H1 (cell line): Measurements from ENCODE around the gene C1QL1. TPM values are rescaled to one million over a fixed set of nuclear protein-coding genes. Genes with fewer than 3 reads are reported as not detected.

ENCODE experiments used
- CHD7 ChIP-seq: fragments of 300-600 bp; sonication (generic); IDR thresholded peaks from 2 replicates; pipeline ENCODE4 v1.7.1; 2012; ENCODE audit warnings: low read length, moderate library complexity, mild to moderate bottlenecking, inconsistent platforms; ENCODE audit not compliant: insufficient replicate concordance
- polyA plus RNA-seq, 7 experiments: library from polyadenylated mRNA; depleted of rRNA in 3 of 7; stranded (reverse) in 5 of 7; unstranded in 2 of 7; fragments of >200 nt in 5 of 7; fragments of 200-250 nt in 2 of 7; gene quantifications; 1 replicate in 5 of 7; 2 replicates in 1 of 7; 4 replicates in 1 of 7; pipeline versions ENCODE4 v1.2.1 to v1.2.3, GENCODE V29; 2011 to 2013; ENCODE audit warnings: missing spikeins in 2 of 7, mixed read lengths in 2 of 7
- total RNA-seq: library from RNA; stranded (reverse); fragmentation: NEBNext Ultra II Directional; extraction: Animal tissue kit (Norgen Biotek cat#: 25700); gene quantifications from 2 replicates; pipeline ENCODE4 v1.2.1, GENCODE V29; 2021

The C1QL1 gene
- total and polyA plus RNA-seq, 2 of the 8 experiments (the other 6 are each of a cell fraction or from before 2014, with no cell fraction given), result 7.6 to 10.5 TPM

GRCh38 chr17:44979426-44979995 is 11.4 kb upstream of the C1QL1 start (continued):
- TF ChIP-seq CHD7, result no peak
- TF ChIP-seq, all 59 proteins: peak for 0
